HepG2 (cell line): ENCODE results near the gene NDUFV1. TPM values are rescaled to one million over a fixed set of nuclear protein-coding genes. Genes with fewer than 3 reads are reported as not detected.

Source experiments
- ARNT ChIP-seq: fragments of 450-650 bp; IDR thresholded peaks from 2 replicates; pipeline ENCODE4 v1.6.1; 2017
- ATF7 ChIP-seq, 2 experiments: fragments of 450-650 bp in 1 of 2; sonication (generic) in 1 of 2; formaldehyde crosslinking in 1 of 2; IDR thresholded peaks; 2 replicates each; pipeline versions ENCODE4 v1.4.0 to v1.6.1; 2016 to 2020; ENCODE audit warnings: antibody characterized with exemption in 1 of 2, mild to moderate bottlenecking in 1 of 2, missing genetic modification reagents in 1 of 2
- ELF1 ChIP-seq: sonication (generic); formaldehyde crosslinking; IDR thresholded peaks from 2 replicates; pipeline ENCODE4 v1.4.0; 2020; ENCODE audit warnings: missing genetic modification reagents
- FOSL1 ChIP-seq: sonication (generic); formaldehyde crosslinking; IDR thresholded peaks from 2 replicates; pipeline ENCODE4 v1.9.0; 2021; ENCODE audit warnings: missing genetic modification reagents, borderline replicate concordance
- HINFP ChIP-seq: sonication (generic); formaldehyde crosslinking; IDR thresholded peaks from 2 replicates; pipeline ENCODE4 v1.4.0; 2020; ENCODE audit warnings: low read depth, mild to moderate bottlenecking, missing genetic modification reagents
- KLF13 ChIP-seq: sonication (generic); formaldehyde crosslinking; IDR thresholded peaks from 2 replicates; pipeline ENCODE4 v1.4.0; 2020; ENCODE audit warnings: mild to moderate bottlenecking, missing genetic modification reagents
- KLF9 ChIP-seq: IDR thresholded peaks from 2 replicates; pipeline ENCODE4 v1.6.1; 2016; ENCODE audit warnings: low read depth
- NAIF1 ChIP-seq: sonication (generic); formaldehyde crosslinking; IDR thresholded peaks from 2 replicates; pipeline ENCODE4 v1.5.0; 2020; ENCODE audit warnings: mild to moderate bottlenecking, missing genetic modification reagents, borderline replicate concordance
- PLSCR1 ChIP-seq: sonication (generic); formaldehyde crosslinking; IDR thresholded peaks from 2 replicates; pipeline ENCODE4 v1.5.0; 2020; ENCODE audit warnings: missing genetic modification reagents, mild to moderate bottlenecking, borderline replicate concordance
- POLR2A ChIP-seq, 2 experiments: IDR thresholded peaks; 2 replicates each; pipeline ENCODE4 v1.6.1; 2011; ENCODE audit warnings: low read depth in 2 of 2, low read length in 2 of 2, mild to moderate bottlenecking in 1 of 2, moderate library complexity in 1 of 2; ENCODE audit not compliant: insufficient read depth in 1 of 2
- RERE ChIP-seq: IDR thresholded peaks from 2 replicates; pipeline ENCODE4 v1.6.1; 2016; ENCODE audit warnings: low read depth, missing genetic modification reagents, missing compliant biosample characterization
- SP4 ChIP-seq: sonication (generic); formaldehyde crosslinking; IDR thresholded peaks from 2 replicates; pipeline ENCODE4 v1.8.1; 2023; ENCODE audit warnings: mild to moderate bottlenecking, missing genetic modification reagents
- TARDBP ChIP-seq: sonication (generic); formaldehyde crosslinking; IDR thresholded peaks from 2 replicates; pipeline ENCODE4 v1.8.0; 2022; ENCODE audit warnings: mild to moderate bottlenecking, missing genetic modification reagents
- ZFP62 ChIP-seq: sonication (generic); formaldehyde crosslinking; IDR thresholded peaks from 2 replicates; pipeline ENCODE4 v1.4.0; 2020; ENCODE audit warnings: missing genetic modification reagents
- ZNF143 ChIP-seq: sonication (generic); formaldehyde crosslinking; IDR thresholded peaks from 2 replicates; pipeline ENCODE4 v1.4.0; 2020; ENCODE audit warnings: missing genetic modification reagents
- ZNF350 ChIP-seq: sonication (generic); formaldehyde crosslinking; IDR thresholded peaks from 2 replicates; pipeline ENCODE4 v1.4.0; 2020; ENCODE audit warnings: mild to moderate bottlenecking, low read depth, missing genetic modification reagents, borderline replicate concordance
- ZNF557 ChIP-seq: sonication (generic); formaldehyde crosslinking; IDR thresholded peaks from 2 replicates; pipeline ENCODE4 v1.4.0; 2020; ENCODE audit warnings: missing genetic modification reagents
- ZNF614 ChIP-seq: IDR thresholded peaks from 2 replicates; pipeline ENCODE4 v1.6.1; 2018; ENCODE audit warnings: missing biosample characterization, missing genetic modification reagents, inconsistent platforms, borderline replicate concordance
- ZNF770 ChIP-seq: sonication (generic); formaldehyde crosslinking; IDR thresholded peaks from 2 replicates; pipeline ENCODE4 v1.5.0; 2020; ENCODE audit warnings: mild to moderate bottlenecking, missing genetic modification reagents
- ZSCAN9 ChIP-seq: IDR thresholded peaks from 2 replicates; pipeline ENCODE4 v1.6.1; 2016; ENCODE audit warnings: borderline replicate concordance
- polyA plus RNA-seq, 8 experiments: library from polyadenylated mRNA; depleted of rRNA in 3 of 8; stranded (reverse) in 7 of 8; unstranded in 1 of 8; fragments of >200 nt; fragmentation: Illumina TruSeq in 4 of 8; extraction: Trizol in 4 of 8; gene quantifications; 2 replicates each; pipeline versions ENCODE4 v1.2.1 to v1.2.3, GENCODE V29; 2011 to 2016; ENCODE audit warnings: low read depth in 4 of 8, missing spikeins in 1 of 8, mixed read lengths in 1 of 8; ENCODE audit not compliant: insufficient read depth in 1 of 8
- total RNA-seq, 5 experiments: library from RNA; depleted of rRNA; stranded (reverse); fragments of >200 nt; fragmentation: Illumina TruSeq; extraction: Trizol; gene quantifications; 2 replicates each; pipeline ENCODE4 v1.2.3, GENCODE V29; 2016; ENCODE audit warnings: low read depth in 1 of 5

NDUFV1 gene
- total and polyA plus RNA-seq, 2 of the 13 experiments (the other 11 are each of a cell fraction or from before 2014, with no cell fraction given): 88.9 to 137 TPM

GRCh38 chr11:67606492-67607295, at the start of gene NDUFV1 (continued):
- TF ChIP-seq RERE (no peak), ZNF770 (0 out of 2 replicates have a peak, but pooled peaks have one; percentile 6), SP4 (CRISPR knock-in tag) (peak; percentile 90), ZFP62 (CRISPR knock-in tag) (no peak), ZSCAN9 (CRISPR knock-in tag) (peak; percentile 27; the same call in 1 of the 2 replicates), HINFP (peak; percentile 82; the same call in 1 of the 2 replicates), ELF1 (CRISPR knock-in tag) (peak; percentile 79), ZNF614 (CRISPR knock-in tag) (no peak; the same call in 1 of the 2 replicates), ZNF143 (CRISPR knock-in tag) (peak; percentile 94), ZNF350 (peak; percentile 88), ATF7 (IDR thresholded peaks at IDR 0.05) (peak; percentile 25; the same call in 1 of the 2 replicates), ATF7 (CRISPR knock-in tag; IDR thresholded peaks at IDR 0.05) (0 out of 2 replicates have a peak, but pooled peaks have one; percentile 48), NAIF1 (CRISPR knock-in tag) (no peak), PLSCR1 (CRISPR knock-in tag) (no peak), ARNT (no peak), FOSL1 (CRISPR knock-in tag) (no peak), KLF13 (CRISPR knock-in tag) (no peak), KLF9 (CRISPR knock-in tag) (no peak), POLR2A (IDR thresholded peaks at IDR 0.05; ENCODE audit: insufficient read depth in 1 of 2, low read depth in 2 of 2, low read length in 2 of 2) (peak; percentile 59 to 74), ZNF557 (CRISPR knock-in tag) (no peak), TARDBP (CRISPR knock-in tag) (no peak)
